H9 (cell line): ENCODE data around the gene DNER. TPM values are rescaled to one million over a fixed set of nuclear protein-coding genes. Genes with fewer than 3 reads are reported as not detected.

Experiments
- DNase-seq: peaks from one replicate; pipeline ENCODE4 v3.0.0-alpha.2; 2017
- H2AFZ ChIP-seq: one replicate; pipeline ENCODE4 v1.6.1; 2013; ENCODE audit warnings: mild to moderate bottlenecking, low read length, control low read depth, moderate library complexity
- H2AK5ac ChIP-seq: 2 replicates; pipeline ENCODE4 v1.6.1; 2013; ENCODE audit warnings: low read length, control low read depth, mixed read lengths; ENCODE audit not compliant: insufficient read length
- H2BK120ac ChIP-seq: one replicate; pipeline ENCODE4 v1.6.1; 2013; ENCODE audit warnings: low read depth, mild to moderate bottlenecking, low read length, control low read depth, inconsistent platforms; ENCODE audit not compliant: poor library complexity, severe bottlenecking
- H2BK12ac ChIP-seq: 2 replicates; pipeline ENCODE4 v1.6.1; 2013; ENCODE audit warnings: low read length, control low read depth, mixed read lengths, low read depth; ENCODE audit not compliant: insufficient read length
- H2BK15ac ChIP-seq: 2 replicates; pipeline ENCODE4 v1.6.1; 2013; ENCODE audit warnings: low read depth, low read length, control low read depth
- H2BK20ac ChIP-seq: one replicate; pipeline ENCODE4 v1.6.1; 2013; ENCODE audit warnings: low read depth, mild to moderate bottlenecking, low read length, control low read depth, inconsistent platforms; ENCODE audit not compliant: poor library complexity, severe bottlenecking
- H2BK5ac ChIP-seq: 2 replicates; pipeline ENCODE4 v1.6.1; 2013; ENCODE audit warnings: low read length, control low read depth, mixed read lengths; ENCODE audit not compliant: insufficient read length
- H3K14ac ChIP-seq: 2 replicates; pipeline ENCODE4 v1.6.1; 2013; ENCODE audit warnings: low read length, control low read depth; ENCODE audit not compliant: insufficient read depth
- H3K18ac ChIP-seq: 2 replicates; pipeline ENCODE4 v1.6.1; 2013; ENCODE audit warnings: low read depth, mild to moderate bottlenecking, mixed read lengths, low read length, control low read depth; ENCODE audit not compliant: insufficient read length
- H3K23ac ChIP-seq: 2 replicates; pipeline ENCODE4 v1.6.1; 2013; ENCODE audit warnings: low read length, control low read depth, mixed read lengths, low read depth; ENCODE audit not compliant: insufficient read length
- H3K23me2 ChIP-seq: 2 replicates; pipeline ENCODE4 v1.6.1; 2013; ENCODE audit warnings: low read depth, mild to moderate bottlenecking, mixed read lengths, low read length, control low read depth; ENCODE audit not compliant: insufficient read length, poor library complexity, severe bottlenecking
- H3K27ac ChIP-seq: 2 replicates; pipeline ENCODE4 v1.5.1; 2013; ENCODE audit warnings: low read length, control low read depth, mixed read lengths, low read depth; ENCODE audit not compliant: insufficient read length
- H3K27me3 ChIP-seq: 2 replicates; pipeline ENCODE4 v1.6.1; 2013; ENCODE audit warnings: low read length, control low read depth, inconsistent platforms; ENCODE audit not compliant: insufficient read depth
- H3K4ac ChIP-seq: 2 replicates; pipeline ENCODE4 v1.6.1; 2013; ENCODE audit warnings: low read depth, mild to moderate bottlenecking, control low read depth, inconsistent platforms, low read length, moderate library complexity
- H3K4me1 ChIP-seq: 2 replicates; pipeline ENCODE4 v1.6.1; 2013; ENCODE audit warnings: low read length, control low read depth, inconsistent platforms; ENCODE audit not compliant: insufficient read depth
- H3K4me2 ChIP-seq: 2 replicates; pipeline ENCODE4 v1.6.1; 2013; ENCODE audit warnings: low read length, control low read depth, mixed read lengths; ENCODE audit not compliant: insufficient read length, insufficient read depth
- H3K56ac ChIP-seq: 2 replicates; pipeline ENCODE4 v1.6.1; 2013; ENCODE audit warnings: low read depth, mild to moderate bottlenecking, mixed read lengths, low read length, control low read depth; ENCODE audit not compliant: insufficient read length
- H3K79me1 ChIP-seq: 2 replicates; pipeline ENCODE4 v1.6.1; 2013; ENCODE audit warnings: low read depth, mild to moderate bottlenecking, moderate library complexity, low read length, control low read depth, inconsistent platforms; ENCODE audit not compliant: insufficient read depth, poor library complexity, severe bottlenecking
- H3K79me2 ChIP-seq: 2 replicates; pipeline ENCODE4 v1.6.1; 2013; ENCODE audit warnings: low read length, control low read depth, inconsistent platforms; ENCODE audit not compliant: insufficient read depth
- H3K9ac ChIP-seq: 2 replicates; pipeline ENCODE4 v1.6.1; 2013; ENCODE audit warnings: low read length, control low read depth, mixed read lengths; ENCODE audit not compliant: insufficient read length; ENCODE audit errors: extremely low read depth
- H3K9me3 ChIP-seq: one replicate; pipeline ENCODE4 v1.6.1; 2013; ENCODE audit warnings: low read depth, low read length, inconsistent platforms; ENCODE audit not compliant: control insufficient read depth
- H3T11ph ChIP-seq: one replicate; pipeline ENCODE4 v1.6.1; 2013; ENCODE audit warnings: mild to moderate bottlenecking, low read length, control low read depth, inconsistent platforms
- H4K20me1 ChIP-seq: one replicate; pipeline ENCODE4 v1.6.1; 2013; ENCODE audit not compliant: control insufficient read depth, insufficient read length, insufficient read depth
- H4K5ac ChIP-seq: 2 replicates; pipeline ENCODE4 v1.6.1; 2013; ENCODE audit warnings: low read depth, mild to moderate bottlenecking, mixed read lengths, low read length, control low read depth; ENCODE audit not compliant: insufficient read length
- H4K8ac ChIP-seq: replicated peaks from 2 replicates; pipeline ENCODE4 v1.6.1; 2013; ENCODE audit warnings: low read length, control low read depth, mixed read lengths, low read depth; ENCODE audit not compliant: insufficient read length
- H4K91ac ChIP-seq: 2 replicates; pipeline ENCODE4 v1.6.1; 2013; ENCODE audit warnings: low read depth, mild to moderate bottlenecking, moderate library complexity, mixed read lengths, low read length, control low read depth; ENCODE audit not compliant: insufficient read length
- H3K27ac Mint-ChIP-seq, 3 experiments: 2 replicates in 2 of 3; 3 replicates in 1 of 3; pipeline ENCODE4 v1.8.0; 2020 to 2021; ENCODE audit warnings: mixed read lengths in 3 of 3, mild to moderate bottlenecking in 1 of 3, moderate library complexity in 1 of 3
- H3K27me3 Mint-ChIP-seq: 2 replicates; pipeline ENCODE4 v1.8.0; 2021; ENCODE audit warnings: low read depth, mild to moderate bottlenecking, moderate library complexity, mixed read lengths
- H3K36me3 Mint-ChIP-seq, 3 experiments: 2 replicates in 2 of 3; 3 replicates in 1 of 3; pipeline ENCODE4 v1.8.0; 2020 to 2021; ENCODE audit warnings: low read depth in 3 of 3, mixed read lengths in 3 of 3; ENCODE audit not compliant: insufficient read depth in 1 of 3
- H3K4me1 Mint-ChIP-seq, 2 experiments: 2 replicates each; pipeline ENCODE4 v1.8.0; 2020; ENCODE audit warnings: mixed read lengths in 2 of 2
- H3K4me3 Mint-ChIP-seq, 2 experiments: 2 replicates in 1 of 2; 3 replicates in 1 of 2; pipeline ENCODE4 v1.8.0; 2020 to 2021; ENCODE audit warnings: mild to moderate bottlenecking in 2 of 2, mixed read lengths in 2 of 2, moderate library complexity in 1 of 2
- H3K9me3 Mint-ChIP-seq, 2 experiments: 2 replicates in 1 of 2; 3 replicates in 1 of 2; pipeline ENCODE4 v1.8.0; 2020; ENCODE audit warnings: mild to moderate bottlenecking in 2 of 2, mixed read lengths in 2 of 2, moderate library complexity in 1 of 2
- CTCF ChIP-seq: fragments of 200-600 bp; sonication (generic); conservative IDR thresholded peaks from 3 replicates; pipeline ENCODE4 v1.8.0; 2021; ENCODE audit warnings: antibody characterized with exemption, mild to moderate bottlenecking
- WGBS: extraction: QIAGEN DNeasy Blood & Tissue Kit; methylation state at CpG from one replicate; pipeline ENCODE4 v1.1.7; 2013; ENCODE audit warnings: missing lambda C conversion rate, low lambda C conversion rate, mixed read lengths; ENCODE audit not compliant: insufficient read length; ENCODE audit errors: extremely low coverage; 5-methylcytosine and 5-hydroxymethylcytosine counted together
- total RNA-seq: library from RNA; stranded (reverse); gene quantifications from 2 replicates; pipeline ENCODE4 v1.2.1, GENCODE V29; 2021

The DNER gene
- total RNA-seq, 1 experiment from 2014 or later: 1.0 TPM

DNA sequence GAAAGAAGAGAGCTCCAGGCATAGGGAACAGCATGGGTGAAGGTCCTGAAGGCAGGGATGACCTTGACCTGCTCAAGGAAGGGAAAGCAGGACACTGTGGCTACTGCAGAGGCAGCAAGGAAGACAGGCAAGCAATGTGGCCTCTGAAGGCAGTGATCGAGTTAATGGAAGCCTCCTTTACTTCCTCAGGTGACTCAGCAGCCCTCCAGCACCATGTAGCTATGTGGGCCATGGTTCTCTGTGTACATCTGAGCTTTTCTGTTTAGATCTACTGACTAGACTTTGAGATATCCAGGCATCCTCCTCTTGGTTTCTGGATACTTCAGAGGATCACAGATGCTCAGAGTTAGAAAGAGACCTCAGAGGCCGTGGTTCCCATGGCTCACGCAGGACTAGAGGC lies 336.0 kb downstream of the DNER start:
- H3K27me3 ChIP-seq: no peaks in the 10 kb centered on the region
- peaks cover 11 to 24% of the 10 kb centered on the region in 2 experiments; a peak in 4 of 5 replicates for H3K9me3 Mint-ChIP-seq
- no peaks in the 10 kb centered on the region for H3K9me3 ChIP-seq
- H3K23ac ChIP-seq: no peak overlapping the region
- H3K27ac Mint-ChIP-seq: no peak overlapping the region
- peaks cover 3 to 22% (median 6%) of the 10 kb centered on the region in 3 experiments; a peak in 6 of 7 replicates for H3K36me3 Mint-ChIP-seq
- H3K79me1 ChIP-seq: no peaks in the 10 kb centered on the region
- DNase-seq: no peak
- no peak overlapping the region for H2BK20ac ChIP-seq
- no peak overlapping the region for H2BK120ac ChIP-seq
- H3K4me2 ChIP-seq: no peak overlapping the region
- H4K20me1 ChIP-seq: no peaks in the 10 kb centered on the region
- no peak overlapping the region for H3K27ac ChIP-seq
- H2AFZ ChIP-seq: no peak overlapping the region
- no peaks in the 10 kb centered on the region; the same call in 1 of the 2 replicates for H3K4me1 ChIP-seq
- H3K9ac ChIP-seq: no peak overlapping the region
- H3K14ac ChIP-seq: no peak overlapping the region; the same call in 1 of the 2 replicates
- no peak overlapping the region for H3K18ac ChIP-seq
- H3K56ac ChIP-seq: no peak overlapping the region
- H3K27me3 Mint-ChIP-seq: no peaks in the 10 kb centered on the region
- H3K79me2 ChIP-seq: no peaks in the 10 kb centered on the region
- H3K4me1 Mint-ChIP-seq: peaks cover 0 to 3% of the 10 kb centered on the region in 2 experiments; a peak in 1 of 4 replicates
- H2AK5ac ChIP-seq: no peak overlapping the region
- H2BK12ac ChIP-seq: no peak overlapping the region
- no peak overlapping the region for H3K4me3 Mint-ChIP-seq
- no peak overlapping the region for H2BK5ac ChIP-seq
- WGBS: no CpG with 5 or more reads among the region's 3 CpGs
- H2BK15ac ChIP-seq: no peak overlapping the region
- no peak overlapping the region for H4K8ac ChIP-seq
- no peak overlapping the region for H4K5ac ChIP-seq
- no peak overlapping the region for H3T11ph ChIP-seq
- TF ChIP-seq CTCF: no peak
- no peak overlapping the region for H4K91ac ChIP-seq
- no peaks in the 10 kb centered on the region for H3K23me2 ChIP-seq
- H3K4ac ChIP-seq: no peak overlapping the region
